ENCODE data around the gene LMO1. TPM values are rescaled to one million over a fixed set of nuclear protein-coding genes. Genes with fewer than 3 reads are reported as not detected.

LMO1 gene
- total and polyA plus RNA-seq, 2 of the 13 experiments (the other 11 are each of a cell fraction or from before 2014, with no cell fraction given) = not detected

DNA sequence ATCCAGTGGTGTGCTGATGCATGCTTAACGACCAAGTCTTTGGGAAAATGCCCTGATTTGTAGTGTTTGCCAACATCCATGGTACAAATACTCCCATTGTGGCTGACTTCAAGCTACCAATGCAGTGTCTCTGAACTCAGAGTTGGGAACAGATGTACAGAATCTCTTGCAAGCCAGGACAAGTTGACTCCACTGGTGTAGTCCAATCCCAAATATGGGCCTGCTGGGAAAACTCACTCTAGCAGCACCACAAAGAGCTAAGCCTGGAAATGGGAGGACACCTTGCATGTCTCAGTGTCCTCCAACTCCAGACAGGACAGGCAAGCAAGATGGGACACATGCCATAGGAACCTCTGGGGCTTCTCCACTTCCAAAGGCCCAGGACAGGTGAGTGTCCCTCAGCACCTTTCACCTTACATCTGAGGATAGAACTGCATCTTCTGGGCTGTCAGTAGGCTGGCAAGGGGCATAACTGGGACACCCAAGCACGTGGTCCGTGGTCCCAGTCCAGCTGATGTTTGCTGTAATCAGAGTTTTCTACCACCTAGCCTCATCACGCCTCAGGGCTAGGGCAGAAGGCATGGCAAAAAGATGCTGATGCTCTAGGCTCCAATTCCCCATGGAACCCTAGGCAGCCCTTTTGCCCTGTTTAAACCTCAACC lies 6.5 kb downstream of the LMO1 start:
- H3K4me1 ChIP-seq (ENCODE audit: insufficient read depth, low read length) = no peaks in the 10 kb centered on the region
- H3K27me3 ChIP-seq (ENCODE audit: control insufficient read depth in 1 of 2, insufficient read depth in 2 of 2, low read length in 2 of 2) = peaks cover 9 to 59% of the 10 kb centered on the region in 2 experiments
- in situ Hi-C loops (cut with HindIII; ENCODE audit: extremely low pct_ligation_motif_present, low pct_unique_long_range_greater_than_20kb) (no loop called here), intact Hi-C loops (cut with micrococcal nuclease; ENCODE audit: unreplicated experiment) (no loop called here)
- H3K9me3 ChIP-seq (ENCODE audit: low read length) = no peaks in the 10 kb centered on the region
- H3K4me3 ChIP-seq (replicated peaks in 1 of 3; ENCODE audit: insufficient read depth in 1 of 3, low read depth in 2 of 3, low read length in 3 of 3) = no peak overlapping the region
- H3K9ac ChIP-seq (ENCODE audit: insufficient read depth, low read depth, low read length) = no peak overlapping the region
- H4K20me1 ChIP-seq (ENCODE audit: insufficient read depth, low read length) = 0 out of 2 replicates have a peak, but pooled peaks cover 2% of the 10 kb centered on the region
- no peak overlapping the region for H3K27ac ChIP-seq (ENCODE audit: extremely low read length, insufficient read depth, low read length)
- DNase-seq (ENCODE audit: low spot score) = no peak
- H2AFZ ChIP-seq (ENCODE audit: low read length) = no peak overlapping the region
- no peak for ATAC-seq
- WGBS (ENCODE audit: low lambda C conversion rate) = 0% methylated on average over 1 of the region's 4 CpGs
- ChIA-PET CTCF (ENCODE audit: low intra/inter-chr PET ratio, low total read pairs) (no interaction called here), POLR2A (no interaction called here)
- H3K36me3 ChIP-seq (replicated peaks in 1 of 2; ENCODE audit: control insufficient read depth in 1 of 2, insufficient read depth in 2 of 2, low read length in 2 of 2) = no peaks in the 10 kb centered on the region
- TF ChIP-seq PAXIP1 (CRISPR knock-in tag; conservative IDR thresholded peaks at IDR 0.05) (no peak), FIP1L1 (IDR thresholded peaks at IDR 0.05; ENCODE audit: borderline replicate concordance, insufficient read depth, low read depth, low read length) (no peak), MBD4 (IDR thresholded peaks at IDR 0.05; ENCODE audit: borderline replicate concordance, low read length) (no peak), REPIN1 (CRISPR knock-in tag; IDR thresholded peaks at IDR 0.05; ENCODE audit: borderline replicate concordance, low read depth) (no peak), ZNF282 (IDR thresholded peaks at IDR 0.05; ENCODE audit: partially characterized antibody) (no peak), SYNCRIP (IDR thresholded peaks at IDR 0.05; ENCODE audit: insufficient read depth, low read depth, low read length) (no peak), SKI (IDR thresholded peaks at IDR 0.05; ENCODE audit: partially characterized antibody) (no peak), GFI1 (CRISPR knock-in tag; IDR thresholded peaks at IDR 0.05; ENCODE audit: borderline replicate concordance) (no peak)
- H3K79me2 ChIP-seq (ENCODE audit: insufficient read depth, low read length) = no peaks in the 10 kb centered on the region
- no peak overlapping the region for H3K4me2 ChIP-seq (ENCODE audit: low read depth, low read length)
- BruUV-seq (replicated peaks) = no TSS peak
- no peak for FAIRE-seq

Measured in HepG2 (cell line).